IMR-90 (cell line): ENCODE data around the gene PIAS4. TPM values are rescaled to one million over a fixed set of nuclear protein-coding genes. Genes with fewer than 3 reads are reported as not detected.

ENCODE experiments used
- ATAC-seq: fragments of 200-7000 bp; cut with Tn5 transposase; 2 replicates; pipeline ENCODE4 v1.9.1; 2020; ENCODE audit warnings: low read depth, mild to moderate bottlenecking, moderate library complexity
- BruUV-seq: library from RNA; stranded (reverse); fragments of 400-500 nt; replicated peaks from 2 replicates; lab custom pipeline; 2021; lab: Mats Ljungman, UMichigan
- CTCF ChIA-PET: fragments of 300-600 bp; formaldehyde crosslinking; extraction: SDS; loops from one replicate; lab custom pipeline; 2021; ENCODE audit warnings: antibody characterized with exemption; lab: Yijun Ruan, JAX
- POLR2A ChIA-PET: fragments of 300-600 bp; sonication (Branson Sonifier 250); formaldehyde crosslinking; loops from one replicate; lab custom pipeline; 2022; ENCODE audit warnings: antibody characterized with exemption; ENCODE audit not compliant: unreplicated experiment; lab: Charles Lee
- DNase-seq: peaks from one replicate; pipeline ENCODE4 v3.0.0; 2013
- H2AFZ ChIP-seq: replicated peaks from 2 replicates; pipeline ENCODE3; 2013; ENCODE audit warnings: low read length, mild to moderate bottlenecking; ENCODE audit not compliant: poor library complexity
- H2AK5ac ChIP-seq: 2 replicates; pipeline ENCODE4 v1.6.1; 2013; ENCODE audit warnings: low read depth, low read length, inconsistent platforms
- H2AK9ac ChIP-seq: replicated peaks from 2 replicates; pipeline ENCODE3; 2013; ENCODE audit warnings: mild to moderate bottlenecking, low read depth, low read length, moderate library complexity; ENCODE audit not compliant: poor library complexity
- H2BK120ac ChIP-seq: 2 replicates; pipeline ENCODE4 v1.6.1; 2013; ENCODE audit warnings: low read depth, low read length, inconsistent platforms
- H2BK15ac ChIP-seq: 3 replicates; pipeline ENCODE4 v1.6.1; 2013; ENCODE audit warnings: low read depth, low read length, inconsistent platforms
- H2BK20ac ChIP-seq: 2 replicates; pipeline ENCODE4 v1.6.1; 2013; ENCODE audit warnings: low read depth, mild to moderate bottlenecking, inconsistent platforms, low read length, moderate library complexity
- H2BK5ac ChIP-seq: 2 replicates; pipeline ENCODE4 v1.6.1; 2013; ENCODE audit warnings: mild to moderate bottlenecking, low read depth, low read length, inconsistent platforms; ENCODE audit not compliant: poor library complexity, severe bottlenecking
- H3K14ac ChIP-seq: replicated peaks from 2 replicates; pipeline ENCODE4 v1.6.1; 2013; ENCODE audit warnings: low read depth, low read length, inconsistent platforms
- H3K18ac ChIP-seq: 2 replicates; pipeline ENCODE4 v1.6.1; 2013; ENCODE audit warnings: low read depth, low read length, control low read depth
- H3K23ac ChIP-seq: 2 replicates; pipeline ENCODE4 v1.6.1; 2013; ENCODE audit warnings: low read depth, low read length, inconsistent platforms
- H3K27ac ChIP-seq: 2 replicates; pipeline ENCODE4 v1.5.1; 2013; ENCODE audit warnings: mild to moderate bottlenecking, control low read depth, low read length; ENCODE audit not compliant: insufficient read depth
- H3K27me3 ChIP-seq: 2 replicates; pipeline ENCODE4 v1.6.1; 2013; ENCODE audit warnings: low read length; ENCODE audit not compliant: control insufficient read depth, insufficient read depth
- H3K36me3 ChIP-seq: 2 replicates; pipeline ENCODE4 v1.6.1; 2013; ENCODE audit warnings: low read length, mixed read lengths; ENCODE audit not compliant: control insufficient read depth, insufficient read depth
- H3K4ac ChIP-seq: 2 replicates; pipeline ENCODE4 v1.6.1; 2013; ENCODE audit warnings: low read depth, low read length, inconsistent platforms
- H3K4me1 ChIP-seq: 2 replicates; pipeline ENCODE4 v1.6.1; 2013; ENCODE audit warnings: low read length, mixed read lengths; ENCODE audit not compliant: control insufficient read depth, insufficient read depth
- H3K4me2 ChIP-seq: 2 replicates; pipeline ENCODE4 v1.6.1; 2013; ENCODE audit warnings: low read depth, mild to moderate bottlenecking, control low read depth, low read length, moderate library complexity
- H3K4me3 ChIP-seq: 2 replicates; pipeline ENCODE4 v1.5.1; 2013; ENCODE audit warnings: low read depth, mild to moderate bottlenecking, control low read depth, low read length, moderate library complexity; ENCODE audit not compliant: insufficient read depth
- H3K56ac ChIP-seq: 2 replicates; pipeline ENCODE4 v1.6.1; 2013; ENCODE audit warnings: low read length, inconsistent platforms; ENCODE audit not compliant: insufficient read depth; ENCODE audit errors: extremely low read depth
- H3K79me1 ChIP-seq, 2 experiments: 2 replicates each; pipeline ENCODE4 v1.6.1; 2013; ENCODE audit warnings: low read length in 2 of 2, inconsistent platforms in 1 of 2, low read depth in 1 of 2
- H3K9ac ChIP-seq: 2 replicates; pipeline ENCODE4 v1.6.1; 2013; ENCODE audit warnings: low read depth, low read length, control low read depth
- H3K9me1 ChIP-seq: 2 replicates; pipeline ENCODE4 v1.6.1; 2013; ENCODE audit warnings: low read length, inconsistent platforms; ENCODE audit not compliant: insufficient read depth
- H3K9me3 ChIP-seq: 2 replicates; pipeline ENCODE4 v1.6.1; 2013; ENCODE audit warnings: low read length; ENCODE audit not compliant: control insufficient read depth, insufficient read depth
- H4K20me1 ChIP-seq: 2 replicates; pipeline ENCODE4 v1.6.1; 2013; ENCODE audit warnings: low read length, inconsistent platforms; ENCODE audit not compliant: insufficient read depth
- H4K5ac ChIP-seq: 2 replicates; pipeline ENCODE4 v1.6.1; 2013; ENCODE audit warnings: mild to moderate bottlenecking, low read depth, low read length, control low read depth
- H4K8ac ChIP-seq, 2 experiments: 2 replicates each; pipeline ENCODE4 v1.6.1; 2013; ENCODE audit warnings: low read depth in 2 of 2, low read length in 2 of 2, control low read depth in 1 of 2, inconsistent platforms in 1 of 2
- H4K91ac ChIP-seq: 2 replicates; pipeline ENCODE4 v1.6.1; 2013; ENCODE audit warnings: low read depth, low read length, inconsistent platforms; ENCODE audit not compliant: insufficient read depth
- RAD21 ChIP-seq: IDR thresholded peaks from 2 replicates; pipeline ENCODE4 v1.6.1; 2012; ENCODE audit warnings: low read length, improper control_type of control experiment
- WGBS, 2 experiments: methylation state at CpG; one replicate each; pipeline versions ENCODE4 v1.1.5 to v1.1.7; 2013; ENCODE audit warnings: missing lambda C conversion rate in 2 of 2; ENCODE audit not compliant: insufficient read length in 1 of 2; ENCODE audit errors: extremely low coverage in 2 of 2; 5-methylcytosine and 5-hydroxymethylcytosine counted together
- dilution Hi-C: fragments of 300-500 bp; cut with HindIII; formaldehyde crosslinking; loops from one replicate; pipeline ENCODE4 v1.14.3; 2018; ENCODE audit warnings: low sequenced_read_pairs; ENCODE audit not compliant: unreplicated experiment
- in situ Hi-C: fragments of 300-500 bp; cut with MboI; formaldehyde crosslinking; loops from 3 replicates; pipeline ENCODE4 v1.14.3; 2019; ENCODE audit warnings: low sequenced_read_pairs, inconsistent platforms, mixed read lengths
- intact Hi-C: fragments of 100-400 bp; cut with micrococcal nuclease; formaldehyde crosslinking; loops from 2 replicates; pipeline ENCODE4 v1.10.0; 2022
- polyA plus RNA-seq, 3 experiments: library from polyadenylated mRNA; depleted of rRNA; stranded (reverse); fragments of >200 nt; gene quantifications; 2 replicates each; pipeline ENCODE4 v1.2.3, GENCODE V29; 2012; ENCODE audit warnings: low replicate concordance in 1 of 3
- total RNA-seq: library from RNA; depleted of rRNA; stranded (reverse); fragments of >200 nt; gene quantifications from 2 replicates; pipeline ENCODE4 v1.2.3, GENCODE V29; 2012

The PIAS4 gene
- total and polyA plus RNA-seq, 2 of the 4 experiments (the other 2 are of a cell fraction): 12.1 to 13.6 TPM

GRCh38 chr19:4069331-4069959, 61.9 kb downstream of the PIAS4 start:
- Histone ChIP-seq H2AFZ (no peak overlapping the region), H3K14ac (no peak overlapping the region), H3K9ac (no peak overlapping the region), H3K36me3 (no peaks in the 10 kb centered on the region), H3K4me2 (no peak overlapping the region), H4K8ac (no peak overlapping the region), H3K4me1 (no peaks in the 10 kb centered on the region; the same call in 1 of the 2 replicates), H3K18ac (no peak overlapping the region), H2AK5ac (no peak overlapping the region), H4K91ac (no peak overlapping the region), H3K56ac (no peak overlapping the region), H3K9me3 (no peaks in the 10 kb centered on the region), H2BK5ac (no peak overlapping the region), H3K4ac (no peak overlapping the region), H4K20me1 (peaks cover 5% of the 10 kb centered on the region), H3K23ac (no peak overlapping the region), H3K9me1 (peaks cover 3% of the 10 kb centered on the region), H2BK120ac (no peak overlapping the region), H3K79me1 (peaks cover 3% of the 10 kb centered on the region in 2 experiments; a peak in 1 of 4 replicates), H3K27me3 (no peaks in the 10 kb centered on the region), H3K27ac (no peak overlapping the region), H2BK20ac (no peak overlapping the region), H3K4me3 (no peak overlapping the region), H2BK15ac (no peak overlapping the region), H4K5ac (no peak overlapping the region), H2AK9ac (no peak overlapping the region)
- POLR2A ChIA-PET: interaction anchor here (0.7 kb wide), 1 partner anchor 11 kb away, joined by 5 read pairs; no protein-coding TSS in a partner anchor
- CTCF ChIA-PET: no interaction called here
- 63% methylated on average over 4 of the region's 12 CpGs; no CpG with 5 or more reads in 1 of the 2 experiments for WGBS, 2 experiments
- intact Hi-C loops (loop anchor here (5.0 kb wide), 1 partner anchor 118 kb away; no protein-coding TSS in a partner anchor), in situ Hi-C loops (no loop called here), dilution Hi-C loops (no loop called here)
- TF ChIP-seq RAD21: no peak
- no TSS peak for BruUV-seq
- no peak for DNase-seq
- ATAC-seq: no peak
